ENCODE measurements around the gene STBD1.

DNA sequence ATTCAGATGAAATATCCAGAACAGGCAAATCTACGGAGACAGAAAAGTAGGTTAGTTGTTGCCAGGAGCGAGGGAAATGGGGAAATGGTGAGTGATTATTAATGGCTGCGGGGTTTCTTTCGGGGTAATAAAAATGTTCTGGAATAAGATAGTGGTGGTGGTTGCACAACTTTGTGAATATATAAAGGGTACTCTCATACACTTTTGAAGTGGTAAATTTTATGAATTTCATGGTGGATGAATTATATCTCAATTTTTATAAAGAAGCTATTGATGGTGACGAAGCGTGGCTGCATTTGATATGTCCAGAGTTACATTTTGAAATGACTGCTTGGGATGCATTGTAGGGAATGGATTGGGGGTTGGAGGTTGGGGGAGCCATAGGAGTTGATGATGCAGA lies 38.7 kb upstream of the STBD1 start:
- TF ChIP-seq, protein P1, sequence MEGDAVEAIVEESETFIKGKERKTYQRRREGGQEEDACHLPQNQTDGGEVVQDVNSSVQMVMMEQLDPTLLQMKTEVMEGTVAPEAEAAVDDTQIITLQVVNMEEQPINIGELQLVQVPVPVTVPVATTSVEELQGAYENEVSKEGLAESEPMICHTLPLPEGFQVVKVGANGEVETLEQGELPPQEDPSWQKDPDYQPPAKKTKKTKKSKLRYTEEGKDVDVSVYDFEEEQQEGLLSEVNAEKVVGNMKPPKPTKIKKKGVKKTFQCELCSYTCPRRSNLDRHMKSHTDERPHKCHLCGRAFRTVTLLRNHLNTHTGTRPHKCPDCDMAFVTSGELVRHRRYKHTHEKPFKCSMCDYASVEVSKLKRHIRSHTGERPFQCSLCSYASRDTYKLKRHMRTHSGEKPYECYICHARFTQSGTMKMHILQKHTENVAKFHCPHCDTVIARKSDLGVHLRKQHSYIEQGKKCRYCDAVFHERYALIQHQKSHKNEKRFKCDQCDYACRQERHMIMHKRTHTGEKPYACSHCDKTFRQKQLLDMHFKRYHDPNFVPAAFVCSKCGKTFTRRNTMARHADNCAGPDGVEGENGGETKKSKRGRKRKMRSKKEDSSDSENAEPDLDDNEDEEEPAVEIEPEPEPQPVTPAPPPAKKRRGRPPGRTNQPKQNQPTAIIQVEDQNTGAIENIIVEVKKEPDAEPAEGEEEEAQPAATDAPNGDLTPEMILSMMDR (conservative IDR thresholded peaks at IDR 0.05; ENCODE audit: low read depth, low read length) = no peak
- TF ChIP-seq EZH2 (IDR thresholded peaks at IDR 0.05; ENCODE audit: borderline replicate concordance, low read depth, low read length, poor library complexity, severe bottlenecking) = no peak

Measured in A673 (cell line).